HL-60 (cell line): Measurements from ENCODE around the gene HES5.

Experiments used
- GABPA ChIP-seq: IDR thresholded peaks from 2 replicates; pipeline ENCODE4 v1.6.1; 2012; ENCODE audit warnings: low read depth
- TF ChIP-seq, protein P1 (sequence below): IDR thresholded peaks from one replicate; pipeline ENCODE4 v1.5.1; 2011; ENCODE audit warnings: low read length, control low read depth, inconsistent platforms; ENCODE audit not compliant: insufficient read depth

DNA sequence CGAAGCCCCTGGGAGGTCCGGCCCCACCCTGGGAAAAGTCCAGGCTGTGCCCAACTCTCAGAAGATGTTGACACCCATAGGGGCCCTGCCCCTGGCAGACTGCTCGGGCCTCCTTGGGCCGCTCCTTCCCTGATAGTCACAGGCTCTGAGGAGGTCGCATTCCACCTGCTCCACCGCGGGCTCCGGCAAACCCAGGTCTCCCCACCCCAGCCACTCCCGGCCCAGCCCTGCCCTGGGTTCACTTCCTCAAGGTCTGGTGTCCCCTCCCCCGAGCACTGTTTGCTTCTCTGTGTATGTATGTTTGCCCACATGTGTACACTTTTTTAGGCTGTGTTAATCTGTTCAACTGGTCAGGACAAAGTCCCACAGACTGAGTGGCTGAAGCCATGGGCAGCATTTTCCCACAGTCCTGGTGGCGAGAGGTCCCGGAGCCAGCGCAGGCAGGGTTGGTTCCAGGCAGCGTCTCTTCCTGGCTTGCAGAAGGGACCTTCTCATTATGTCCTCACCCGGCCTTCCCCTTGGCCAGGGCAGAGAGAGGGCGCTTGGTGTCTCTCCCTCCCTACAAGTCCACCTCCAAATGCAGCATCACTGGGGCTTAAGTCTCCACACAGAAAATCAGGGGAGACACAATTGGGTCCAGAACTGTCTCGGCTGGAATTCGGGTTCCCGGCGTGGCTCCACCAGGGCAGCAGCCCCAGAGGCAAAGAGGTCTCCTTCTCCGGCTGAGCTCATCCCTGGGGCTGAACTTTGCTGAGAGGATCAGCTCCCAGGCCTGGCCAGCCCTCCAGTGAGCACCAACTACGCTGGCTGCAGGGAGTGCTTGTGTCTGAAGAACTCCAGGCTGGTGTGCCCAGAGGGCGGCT lies 46.0 kb upstream of the HES5 start:
- TF ChIP-seq, protein P1, sequence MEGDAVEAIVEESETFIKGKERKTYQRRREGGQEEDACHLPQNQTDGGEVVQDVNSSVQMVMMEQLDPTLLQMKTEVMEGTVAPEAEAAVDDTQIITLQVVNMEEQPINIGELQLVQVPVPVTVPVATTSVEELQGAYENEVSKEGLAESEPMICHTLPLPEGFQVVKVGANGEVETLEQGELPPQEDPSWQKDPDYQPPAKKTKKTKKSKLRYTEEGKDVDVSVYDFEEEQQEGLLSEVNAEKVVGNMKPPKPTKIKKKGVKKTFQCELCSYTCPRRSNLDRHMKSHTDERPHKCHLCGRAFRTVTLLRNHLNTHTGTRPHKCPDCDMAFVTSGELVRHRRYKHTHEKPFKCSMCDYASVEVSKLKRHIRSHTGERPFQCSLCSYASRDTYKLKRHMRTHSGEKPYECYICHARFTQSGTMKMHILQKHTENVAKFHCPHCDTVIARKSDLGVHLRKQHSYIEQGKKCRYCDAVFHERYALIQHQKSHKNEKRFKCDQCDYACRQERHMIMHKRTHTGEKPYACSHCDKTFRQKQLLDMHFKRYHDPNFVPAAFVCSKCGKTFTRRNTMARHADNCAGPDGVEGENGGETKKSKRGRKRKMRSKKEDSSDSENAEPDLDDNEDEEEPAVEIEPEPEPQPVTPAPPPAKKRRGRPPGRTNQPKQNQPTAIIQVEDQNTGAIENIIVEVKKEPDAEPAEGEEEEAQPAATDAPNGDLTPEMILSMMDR: no peak
- no peak for TF ChIP-seq GABPA
